Measurements from ENCODE around the gene PRAC1. TPM values are rescaled to one million over a fixed set of nuclear protein-coding genes. Genes with fewer than 3 reads are reported as not detected.

The PRAC1 gene
- total RNA-seq, 1 experiment from 2014 or later: not detected

GRCh38 chr17:48740537-48740936 lies 18.2 kb upstream of the PRAC1 start:
- BruUV-seq (replicated peaks): no TSS peak
- TF ChIP-seq, protein P1, sequence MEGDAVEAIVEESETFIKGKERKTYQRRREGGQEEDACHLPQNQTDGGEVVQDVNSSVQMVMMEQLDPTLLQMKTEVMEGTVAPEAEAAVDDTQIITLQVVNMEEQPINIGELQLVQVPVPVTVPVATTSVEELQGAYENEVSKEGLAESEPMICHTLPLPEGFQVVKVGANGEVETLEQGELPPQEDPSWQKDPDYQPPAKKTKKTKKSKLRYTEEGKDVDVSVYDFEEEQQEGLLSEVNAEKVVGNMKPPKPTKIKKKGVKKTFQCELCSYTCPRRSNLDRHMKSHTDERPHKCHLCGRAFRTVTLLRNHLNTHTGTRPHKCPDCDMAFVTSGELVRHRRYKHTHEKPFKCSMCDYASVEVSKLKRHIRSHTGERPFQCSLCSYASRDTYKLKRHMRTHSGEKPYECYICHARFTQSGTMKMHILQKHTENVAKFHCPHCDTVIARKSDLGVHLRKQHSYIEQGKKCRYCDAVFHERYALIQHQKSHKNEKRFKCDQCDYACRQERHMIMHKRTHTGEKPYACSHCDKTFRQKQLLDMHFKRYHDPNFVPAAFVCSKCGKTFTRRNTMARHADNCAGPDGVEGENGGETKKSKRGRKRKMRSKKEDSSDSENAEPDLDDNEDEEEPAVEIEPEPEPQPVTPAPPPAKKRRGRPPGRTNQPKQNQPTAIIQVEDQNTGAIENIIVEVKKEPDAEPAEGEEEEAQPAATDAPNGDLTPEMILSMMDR (IDR thresholded peaks at IDR 0.05; ENCODE audit: insufficient read depth in 1 of 2, low read depth in 1 of 2, low read length in 1 of 2, severe bottlenecking in 1 of 2, unreplicated experiment in 1 of 2): no peak
- no peaks in the 10 kb centered on the region for H3K36me3 Mint-ChIP-seq (ENCODE audit: insufficient read depth, unreplicated experiment)
- ChIA-PET POLR2A (no interaction called here), CTCF (no interaction called here)
- Histone ChIP-seq H3K36me3 (ENCODE audit: control insufficient read depth, insufficient read depth, low read length) (no peaks in the 10 kb centered on the region), H3K9me3 (no peaks in the 10 kb centered on the region), H3K4me3 (ENCODE audit: low read depth, low read length) (no peak overlapping the region), H3K27me3 (replicated peaks; ENCODE audit: control insufficient read depth, insufficient read depth, low read length) (0 out of 2 replicates have a peak, but pooled peaks cover 1% of the 10 kb centered on the region), H3K4me1 (no peaks in the 10 kb centered on the region; the same call in 1 of the 2 replicates)
- no peak overlapping the region for H3K4me3 Mint-ChIP-seq (ENCODE audit: unreplicated experiment)
- peaks cover 5% of the 10 kb centered on the region for H3K27me3 Mint-ChIP-seq (ENCODE audit: insufficient read depth, unreplicated experiment)
- no peak for DNase-seq
- H3K9me3 Mint-ChIP-seq (ENCODE audit: unreplicated experiment): no peaks in the 10 kb centered on the region
- intact Hi-C loops (cut with micrococcal nuclease; ENCODE audit: unreplicated experiment): no loop called here
- no peak overlapping the region for H3K27ac Mint-ChIP-seq (ENCODE audit: unreplicated experiment)
- H3K4me1 Mint-ChIP-seq (ENCODE audit: low read depth, unreplicated experiment): no peaks in the 10 kb centered on the region

GRCh38 chr17:48738803-48739526 lies 16.6 kb upstream of the PRAC1 start:
- Mint-ChIP-seq H3K27me3 (ENCODE audit: insufficient read depth, unreplicated experiment) (peaks cover 4% of the 10 kb centered on the region), H3K4me1 (ENCODE audit: low read depth, unreplicated experiment) (no peaks in the 10 kb centered on the region), H3K4me3 (ENCODE audit: unreplicated experiment) (no peak overlapping the region), H3K9me3 (ENCODE audit: unreplicated experiment) (no peaks in the 10 kb centered on the region), H3K36me3 (ENCODE audit: insufficient read depth, unreplicated experiment) (no peaks in the 10 kb centered on the region), H3K27ac (ENCODE audit: unreplicated experiment) (no peak overlapping the region)
- ChIA-PET CTCF (interaction anchor here (0.9 to 2.4 kb wide), 6 partner anchors 10 to 146 kb away, joined by 3 to 12 read pairs (median 4); partner anchors contain the start of gene HOXB13), POLR2A (interaction anchor here (0.5 kb wide), 1 partner anchor 257 kb away, joined by 3 read pairs; no protein-coding TSS in a partner anchor)
- DNase-seq: peak in 1 of 2 experiments; percentile 62
- intact Hi-C loops (cut with micrococcal nuclease; ENCODE audit: unreplicated experiment): no loop called here
- Histone ChIP-seq H3K4me1 (no peaks in the 10 kb centered on the region; the same call in 1 of the 2 replicates), H3K9me3 (no peaks in the 10 kb centered on the region), H3K4me3 (ENCODE audit: low read depth, low read length) (no peak overlapping the region), H3K27me3 (replicated peaks; ENCODE audit: control insufficient read depth, insufficient read depth, low read length) (peaks cover 1% of the 10 kb centered on the region; the same call in 1 of the 2 replicates), H3K36me3 (ENCODE audit: control insufficient read depth, insufficient read depth, low read length) (no peaks in the 10 kb centered on the region)
- BruUV-seq (replicated peaks): no TSS peak
- TF ChIP-seq, protein P1 (IDR thresholded peaks at IDR 0.05; ENCODE audit: insufficient read depth in 1 of 2, low read depth in 1 of 2, low read length in 1 of 2, severe bottlenecking in 1 of 2, unreplicated experiment in 1 of 2): no peak

- no peak for DNase-seq
- intact Hi-C loops (cut with micrococcal nuclease; ENCODE audit: unreplicated experiment): no loop called here
- ChIA-PET POLR2A (no interaction called here), CTCF (interaction anchor here (0.9 to 2.4 kb wide), 9 partner anchors 10 to 146 kb away, joined by 3 to 12 read pairs (median 5); partner anchors contain the start of gene HOXB13)
- H3K4me1 Mint-ChIP-seq (ENCODE audit: low read depth, unreplicated experiment): no peaks in the 10 kb centered on the region
- Histone ChIP-seq H3K9me3 (no peaks in the 10 kb centered on the region), H3K27me3 (replicated peaks; ENCODE audit: control insufficient read depth, insufficient read depth, low read length) (peaks cover 1% of the 10 kb centered on the region; the same call in 1 of the 2 replicates), H3K4me3 (ENCODE audit: low read depth, low read length) (no peak overlapping the region), H3K4me1 (no peaks in the 10 kb centered on the region; the same call in 1 of the 2 replicates), H3K36me3 (ENCODE audit: control insufficient read depth, insufficient read depth, low read length) (no peaks in the 10 kb centered on the region)
- no peak overlapping the region for H3K4me3 Mint-ChIP-seq (ENCODE audit: unreplicated experiment)
- peaks cover 8% of the 10 kb centered on the region for H3K27me3 Mint-ChIP-seq (ENCODE audit: insufficient read depth, unreplicated experiment)
- no peaks in the 10 kb centered on the region for H3K36me3 Mint-ChIP-seq (ENCODE audit: insufficient read depth, unreplicated experiment)
- no peaks in the 10 kb centered on the region for H3K9me3 Mint-ChIP-seq (ENCODE audit: unreplicated experiment)
- TF ChIP-seq, protein P1 (IDR thresholded peaks at IDR 0.05; ENCODE audit: insufficient read depth in 1 of 2, low read depth in 1 of 2, low read length in 1 of 2, severe bottlenecking in 1 of 2, unreplicated experiment in 1 of 2): no peak
- BruUV-seq (replicated peaks): no TSS peak
- no peak overlapping the region for H3K27ac Mint-ChIP-seq (ENCODE audit: unreplicated experiment)
Measured at GRCh38 chr17:48738424-48738802, 16.1 kb upstream of the PRAC1 start.

Data from Caco-2 (cell line).